H54 (cell line): ENCODE measurements around the gene KIF1A.

Experiments used
- DNase-seq: peaks from one replicate; pipeline ENCODE4 v3.0.0; 2011; ENCODE audit warnings: low spot score, mixed read lengths; ENCODE audit not compliant: insufficient read length
- FAIRE-seq: peaks from 3 replicates; lab custom pipeline; 2011; peaks lifted over from hg19 to GRCh38; lab: Jason Lieb, UNC
- POLR2A ChIP-seq: IDR thresholded peaks from 2 replicates; pipeline ENCODE4 v1.6.1; 2011; ENCODE audit warnings: low read depth, mild to moderate bottlenecking, low read length

The KIF1A gene, protein sequence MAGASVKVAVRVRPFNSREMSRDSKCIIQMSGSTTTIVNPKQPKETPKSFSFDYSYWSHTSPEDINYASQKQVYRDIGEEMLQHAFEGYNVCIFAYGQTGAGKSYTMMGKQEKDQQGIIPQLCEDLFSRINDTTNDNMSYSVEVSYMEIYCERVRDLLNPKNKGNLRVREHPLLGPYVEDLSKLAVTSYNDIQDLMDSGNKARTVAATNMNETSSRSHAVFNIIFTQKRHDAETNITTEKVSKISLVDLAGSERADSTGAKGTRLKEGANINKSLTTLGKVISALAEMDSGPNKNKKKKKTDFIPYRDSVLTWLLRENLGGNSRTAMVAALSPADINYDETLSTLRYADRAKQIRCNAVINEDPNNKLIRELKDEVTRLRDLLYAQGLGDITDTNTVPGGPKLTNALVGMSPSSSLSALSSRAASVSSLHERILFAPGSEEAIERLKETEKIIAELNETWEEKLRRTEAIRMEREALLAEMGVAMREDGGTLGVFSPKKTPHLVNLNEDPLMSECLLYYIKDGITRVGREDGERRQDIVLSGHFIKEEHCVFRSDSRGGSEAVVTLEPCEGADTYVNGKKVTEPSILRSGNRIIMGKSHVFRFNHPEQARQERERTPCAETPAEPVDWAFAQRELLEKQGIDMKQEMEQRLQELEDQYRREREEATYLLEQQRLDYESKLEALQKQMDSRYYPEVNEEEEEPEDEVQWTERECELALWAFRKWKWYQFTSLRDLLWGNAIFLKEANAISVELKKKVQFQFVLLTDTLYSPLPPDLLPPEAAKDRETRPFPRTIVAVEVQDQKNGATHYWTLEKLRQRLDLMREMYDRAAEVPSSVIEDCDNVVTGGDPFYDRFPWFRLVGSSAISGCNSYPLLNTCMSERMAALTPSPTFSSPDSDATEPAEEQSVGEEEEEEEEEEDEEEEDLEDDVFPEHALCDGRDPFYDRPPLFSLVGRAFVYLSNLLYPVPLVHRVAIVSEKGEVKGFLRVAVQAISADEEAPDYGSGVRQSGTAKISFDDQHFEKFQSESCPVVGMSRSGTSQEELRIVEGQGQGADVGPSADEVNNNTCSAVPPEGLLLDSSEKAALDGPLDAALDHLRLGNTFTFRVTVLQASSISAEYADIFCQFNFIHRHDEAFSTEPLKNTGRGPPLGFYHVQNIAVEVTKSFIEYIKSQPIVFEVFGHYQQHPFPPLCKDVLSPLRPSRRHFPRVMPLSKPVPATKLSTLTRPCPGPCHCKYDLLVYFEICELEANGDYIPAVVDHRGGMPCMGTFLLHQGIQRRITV (N-terminal part only)

DNA sequence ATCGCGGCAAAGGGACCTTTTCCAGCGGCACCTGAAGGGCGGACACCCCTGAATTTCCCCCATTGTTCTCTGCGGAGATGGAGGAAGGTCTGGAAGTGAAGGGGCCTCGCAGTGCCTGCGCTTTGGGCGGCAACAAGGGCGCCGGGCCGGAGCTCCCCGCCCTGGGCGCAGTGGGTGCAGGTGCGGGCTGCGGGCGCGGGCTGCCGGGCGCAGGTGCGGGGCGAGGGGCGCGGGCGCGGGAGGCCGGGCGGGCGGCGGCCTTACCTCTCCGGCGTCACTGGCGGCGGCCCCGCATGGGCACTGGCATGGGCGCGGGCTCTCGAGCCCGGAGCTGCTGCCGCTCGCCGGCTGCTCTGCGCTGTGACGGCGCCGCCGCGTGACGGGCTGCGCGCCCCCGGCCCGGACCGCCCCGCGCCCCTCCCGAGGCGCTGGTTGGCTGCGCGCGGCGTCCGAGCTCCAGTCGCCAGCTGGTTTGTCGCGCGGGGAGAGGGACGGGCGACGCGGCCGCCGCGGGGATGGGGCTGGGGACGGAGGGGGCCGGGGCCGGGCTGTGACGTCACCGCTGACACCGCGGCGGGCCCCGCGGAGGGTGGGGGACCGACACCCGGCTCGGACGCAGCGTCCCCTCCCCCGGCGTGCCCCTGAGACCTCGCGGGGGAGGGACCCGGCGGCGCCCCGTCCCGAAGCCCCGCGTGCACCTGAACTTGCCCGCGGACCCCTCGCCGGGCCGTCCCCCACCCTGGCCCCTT, at the start of gene KIF1A:
TSS of gene KIF1A (minus strand) at position 362 of the 749 bp plus-strand sequence. CDS start 22,467 bp downstream, outside the sequence.
- no peak for TF ChIP-seq POLR2A
- FAIRE-seq (no peak), DNase-seq (no peak)

DNA sequence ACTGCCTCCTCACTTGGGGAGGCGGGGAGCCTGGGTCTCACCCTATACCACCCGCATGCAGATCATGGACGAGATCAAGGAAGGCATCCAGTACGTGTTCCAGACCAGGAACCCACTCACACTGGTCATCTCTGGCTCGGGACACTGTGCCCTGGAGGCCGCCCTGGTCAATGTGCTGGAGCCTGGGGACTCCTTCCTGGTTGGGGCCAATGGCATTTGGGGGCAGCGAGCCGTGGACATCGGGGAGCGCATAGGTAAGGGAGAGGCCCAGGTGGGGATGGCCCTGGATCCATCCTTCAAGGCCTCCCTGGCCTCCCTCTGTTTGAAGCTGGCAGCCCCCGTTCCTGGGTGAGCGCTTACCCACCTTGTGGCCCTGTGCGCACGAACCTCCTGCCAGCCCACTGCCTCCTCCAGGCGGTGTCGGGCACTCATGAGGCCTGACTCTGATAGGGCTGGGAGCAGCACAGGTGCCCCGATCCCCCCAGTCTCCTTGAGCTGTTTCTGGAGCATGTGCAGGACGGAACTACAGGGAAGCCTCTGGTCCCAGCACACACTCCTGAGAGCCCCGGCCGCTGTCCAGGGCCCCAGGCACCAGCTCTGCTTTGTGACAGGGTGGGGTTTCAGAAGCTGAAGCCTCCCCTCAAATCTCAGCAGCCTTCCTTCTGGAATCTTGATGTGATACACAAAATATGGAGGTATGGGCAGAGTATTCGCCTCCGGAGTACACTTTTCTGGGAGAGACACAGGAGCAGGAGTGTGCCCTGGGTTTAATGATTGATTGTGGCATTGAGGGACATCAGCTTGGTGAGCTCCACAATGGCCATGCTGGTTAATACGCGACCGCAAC, 49.3 kb upstream of the KIF1A start:
- no peak for FAIRE-seq

DNA sequence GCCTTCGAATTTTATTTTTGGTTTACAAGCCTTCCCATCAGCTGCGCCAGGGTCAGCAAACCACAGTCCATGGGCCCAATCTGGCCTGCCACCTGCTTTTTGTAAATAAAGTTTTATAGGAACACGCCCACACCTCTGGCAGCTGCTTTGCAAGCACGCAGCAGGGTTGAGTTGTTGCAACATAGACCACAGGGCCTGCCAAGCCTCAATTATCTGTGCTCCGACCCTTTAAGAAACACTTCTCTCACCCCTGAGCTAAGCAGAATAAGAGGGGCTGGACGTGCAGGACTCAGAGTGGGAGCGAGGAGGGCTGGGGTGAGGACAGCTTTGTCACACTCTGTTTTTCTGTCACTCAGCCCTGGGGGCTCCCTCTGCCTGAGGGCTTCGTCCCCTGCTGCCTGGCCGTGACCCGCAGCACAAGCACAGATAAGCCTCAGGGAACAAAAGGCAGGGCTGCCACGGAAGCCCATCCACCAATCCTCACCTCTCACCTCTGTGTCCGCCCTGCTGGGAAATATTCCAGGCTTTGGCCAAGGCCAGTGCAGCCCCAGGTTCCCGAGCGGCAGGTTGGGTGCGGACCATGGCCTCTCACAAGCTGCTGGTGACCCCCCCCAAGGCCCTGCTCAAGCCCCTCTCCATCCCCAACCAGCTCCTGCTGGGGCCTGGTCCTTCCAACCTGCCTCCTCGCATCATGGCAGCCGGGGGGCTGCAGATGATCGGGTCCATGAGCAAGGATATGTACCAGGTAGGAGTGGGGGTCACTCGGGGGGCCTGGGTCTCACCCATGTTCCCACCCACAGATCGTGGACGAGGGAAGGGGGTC, 48.5 kb upstream of the KIF1A start, which contains the start of gene AGXT:
TSS of gene AGXT (plus strand) at position 539 of the 823 bp plus-strand sequence. CDS start at position 581, 42 bp downstream.
- FAIRE-seq (no peak), DNase-seq (no peak)
- TF ChIP-seq POLR2A: no peak

More for the DNA sequence above, 49.3 kb upstream of the KIF1A start:
- DNase-seq: no peak
- TF ChIP-seq POLR2A: no peak

DNA sequence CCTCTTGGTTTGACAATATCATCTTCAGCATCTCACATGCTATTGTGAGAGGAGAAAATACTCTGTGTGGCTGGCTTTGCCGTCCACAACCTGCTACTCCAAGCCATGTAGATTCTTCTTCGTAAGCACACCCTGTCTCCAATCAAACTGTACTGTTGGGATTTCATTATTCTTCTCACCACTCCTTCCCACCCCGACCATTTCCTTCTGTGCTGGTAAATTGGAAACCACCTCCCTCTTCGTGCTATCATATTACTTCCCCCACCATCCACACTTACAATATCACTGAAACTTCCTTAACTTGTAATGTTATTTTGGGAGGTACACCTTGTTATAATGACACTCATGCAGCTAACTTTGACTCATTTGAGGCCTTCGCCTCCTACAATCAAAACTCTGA, 45.4 kb upstream of the KIF1A start:
- DNase-seq (no peak), FAIRE-seq (no peak)
- TF ChIP-seq POLR2A: no peak

DNA sequence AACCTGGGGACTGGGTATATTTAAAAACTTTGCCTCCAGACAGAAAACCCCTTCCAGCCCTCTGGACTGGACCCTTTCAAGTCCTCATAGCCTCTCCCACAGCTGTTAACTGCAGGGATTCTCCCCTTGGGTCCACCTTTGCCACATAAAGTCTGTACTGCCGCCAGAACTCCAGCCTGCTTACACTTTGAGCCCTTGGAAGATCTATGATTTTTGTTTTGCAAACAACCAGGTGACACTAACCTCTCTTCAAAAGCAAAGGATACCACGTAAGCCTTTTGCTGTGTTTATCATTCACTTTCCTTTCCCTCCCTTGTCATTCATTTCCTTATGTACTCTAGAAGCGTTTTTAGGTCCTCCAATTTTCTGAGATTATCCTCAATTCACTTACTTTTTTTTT, 44.5 kb upstream of the KIF1A start:
- FAIRE-seq (no peak), DNase-seq (no peak)
- TF ChIP-seq POLR2A: no peak

DNA sequence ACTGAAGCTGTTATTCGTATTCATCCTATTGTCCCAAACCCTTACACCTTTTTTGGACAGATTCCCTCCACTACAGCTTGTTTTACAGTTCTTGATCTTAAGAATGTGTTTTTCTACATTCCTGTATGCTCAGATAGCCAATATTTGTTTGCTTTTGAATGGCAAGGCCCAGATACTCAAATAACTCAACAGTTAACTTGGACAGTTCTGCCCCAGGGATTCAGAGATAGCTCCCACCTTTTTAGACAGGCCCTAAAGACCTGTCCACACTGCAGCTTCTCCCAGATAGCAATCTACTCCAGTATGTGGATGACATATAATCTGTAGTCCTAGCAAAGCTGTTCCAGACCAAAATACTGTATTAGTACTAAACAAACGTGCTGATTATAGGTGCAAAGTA, 41.5 kb upstream of the KIF1A start:
- FAIRE-seq: no peak
- no peak for TF ChIP-seq POLR2A
- no peak for DNase-seq

DNA sequence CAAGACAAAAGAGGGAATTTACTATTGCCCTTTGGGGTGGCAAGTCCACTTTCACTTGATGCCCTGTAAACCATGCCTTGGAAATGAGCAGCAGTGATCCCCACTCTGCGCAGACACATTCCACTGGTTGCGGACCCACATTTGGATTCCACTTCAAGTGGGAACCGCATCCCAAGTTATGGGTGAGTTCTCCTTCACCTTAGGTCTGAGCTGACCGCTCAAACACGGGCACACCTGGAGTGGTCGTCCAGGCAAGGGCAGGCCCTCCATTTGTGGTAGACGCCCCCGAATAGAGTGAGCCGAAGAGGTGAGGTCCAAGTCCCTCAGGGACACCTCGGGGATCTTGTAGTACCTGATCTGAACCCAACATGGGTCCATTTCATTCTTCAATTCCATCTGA, 38.9 kb upstream of the KIF1A start:
- TF ChIP-seq POLR2A: no peak
- no peak for FAIRE-seq
- no peak for DNase-seq

DNA sequence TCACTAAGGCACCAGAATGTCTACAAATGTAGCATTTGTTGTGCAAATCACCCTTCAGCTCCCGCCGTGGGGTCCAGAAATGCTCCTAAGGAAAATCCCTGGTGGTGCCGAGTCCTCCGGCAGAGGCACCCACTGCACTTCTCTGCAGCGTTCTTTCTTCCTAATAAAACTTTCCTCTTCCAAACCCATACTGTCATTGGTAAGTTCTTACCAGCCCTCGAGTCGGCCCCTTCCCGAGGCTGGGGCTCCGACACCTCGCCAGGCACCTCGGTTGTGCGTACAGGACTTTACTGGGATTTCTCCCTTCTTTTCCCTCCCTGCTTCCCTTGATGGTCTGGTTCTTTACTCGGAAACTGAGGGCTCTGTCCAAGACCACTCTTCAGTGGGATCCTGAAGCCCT, 38.3 kb upstream of the KIF1A start:
- FAIRE-seq: no peak
- no peak for DNase-seq
- TF ChIP-seq POLR2A: no peak

DNA sequence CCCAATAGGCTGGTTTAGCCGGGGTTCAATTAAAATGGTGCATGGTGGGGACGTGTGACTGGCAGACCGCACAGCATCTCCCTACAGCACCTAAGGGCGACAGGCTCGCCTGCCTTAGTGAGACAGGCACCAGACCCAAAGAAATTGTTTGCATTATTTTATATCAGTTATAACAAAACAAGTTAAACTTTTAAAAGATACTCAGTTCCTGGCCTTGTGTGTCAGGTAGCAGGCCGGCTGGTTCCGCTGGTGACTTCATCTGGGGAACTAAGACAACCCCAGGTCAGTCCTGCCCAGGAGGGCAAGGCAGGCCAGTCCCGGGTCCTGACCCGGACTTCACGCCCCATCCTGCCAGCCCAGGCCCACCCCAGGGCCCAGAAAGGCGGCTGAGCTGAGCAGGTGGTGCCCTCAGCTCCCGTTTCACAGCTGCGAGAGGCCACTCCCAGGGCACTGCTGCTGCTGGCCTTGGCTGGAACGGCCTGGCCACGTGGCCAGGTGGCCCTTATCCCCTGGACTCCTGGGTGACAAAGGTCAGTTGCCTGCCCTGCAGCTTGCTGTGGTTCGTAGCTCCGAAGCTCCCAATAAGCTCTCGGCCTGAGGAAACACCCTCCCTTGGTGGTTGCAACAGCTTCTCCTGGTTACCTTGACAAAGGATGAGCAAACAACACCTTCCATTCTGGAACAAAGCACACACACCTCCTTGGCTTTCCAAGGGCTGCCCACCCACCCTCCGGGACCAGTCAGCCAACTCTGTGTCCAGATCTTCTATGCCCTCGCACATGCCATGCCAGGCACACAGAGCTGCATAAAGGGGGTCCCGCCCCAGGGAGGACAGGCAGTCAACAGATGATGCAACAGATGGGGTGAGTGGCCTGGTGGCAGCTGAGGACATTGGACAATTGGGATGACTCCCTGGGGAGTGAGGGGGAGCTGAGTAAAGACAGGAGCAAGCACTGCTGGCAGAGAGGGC, 37.3 kb upstream of the KIF1A start:
- no peak for DNase-seq
- no peak for TF ChIP-seq POLR2A
- no peak for FAIRE-seq
